GM19467 (cell line): ENCODE results near the gene ABHD17C.

Source experiments
- ATAC-seq: cut with Tn5 transposase; IDR thresholded peaks from one replicate; pipeline ENCODE4 v1.9.1; 2021; ENCODE audit warnings: mild to moderate bottlenecking, moderate library complexity; ENCODE audit not compliant: unreplicated experiment

Gene ABHD17C

DNA sequence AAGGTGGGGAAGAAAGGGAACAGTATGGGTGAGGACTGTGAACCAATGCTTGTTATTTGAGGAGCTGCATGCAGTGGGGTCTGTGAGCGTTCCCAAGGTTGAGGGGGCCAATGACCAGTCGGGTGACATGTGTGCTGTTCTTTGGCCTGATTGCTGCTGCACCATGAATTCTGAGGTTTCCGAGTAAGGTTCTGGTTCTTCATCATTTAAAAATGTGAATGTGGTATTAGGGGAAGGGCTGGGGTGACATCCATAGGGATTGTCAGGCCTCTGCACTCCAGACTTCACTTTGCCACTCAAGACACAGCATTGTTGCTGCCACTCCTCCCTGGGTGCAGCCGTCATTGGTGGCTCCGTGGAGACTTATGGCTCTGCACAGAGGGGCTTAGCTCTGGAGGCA is 32.5 kb downstream of the ABHD17C start:
- no peak for ATAC-seq

DNA sequence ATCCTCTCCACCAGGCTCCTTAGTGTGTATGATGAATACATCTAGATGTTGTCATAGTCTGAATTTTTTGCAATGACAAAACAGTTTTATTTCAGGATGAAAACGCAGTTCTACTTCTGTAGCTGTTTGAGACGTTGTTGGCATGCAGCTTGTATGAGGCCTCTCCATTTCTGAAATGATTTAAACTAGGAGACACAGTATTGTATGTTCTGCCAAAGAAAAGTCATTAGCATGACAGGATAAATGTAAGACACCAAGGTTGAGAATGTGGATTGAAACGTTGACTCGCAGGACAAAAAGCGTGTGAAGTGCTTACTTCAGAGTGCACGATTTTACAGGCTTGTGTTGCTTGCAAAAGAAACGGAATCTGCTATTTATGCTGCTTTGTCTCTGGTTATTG is 35.3 kb downstream of the ABHD17C start:
- ATAC-seq: no peak

DNA sequence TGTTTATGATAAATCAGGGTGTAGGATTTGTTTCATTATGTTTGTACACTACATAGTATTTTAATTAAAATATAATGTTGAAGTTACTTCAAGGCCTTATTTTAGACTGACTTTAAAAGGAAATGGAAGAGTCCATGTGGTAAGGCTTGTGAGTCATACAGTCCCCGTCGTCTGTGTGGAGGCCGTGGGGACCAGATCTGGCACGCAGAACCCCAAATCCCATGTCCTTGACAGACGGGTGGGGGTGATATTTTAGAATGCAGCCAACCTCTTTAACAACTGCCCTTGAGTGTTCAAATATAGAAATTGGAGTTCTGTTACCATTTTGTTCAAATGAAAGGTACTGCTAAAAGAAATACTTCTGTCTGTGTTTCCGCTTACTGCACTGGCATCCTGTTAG is 35.8 kb downstream of the ABHD17C start:
- no peak for ATAC-seq

DNA sequence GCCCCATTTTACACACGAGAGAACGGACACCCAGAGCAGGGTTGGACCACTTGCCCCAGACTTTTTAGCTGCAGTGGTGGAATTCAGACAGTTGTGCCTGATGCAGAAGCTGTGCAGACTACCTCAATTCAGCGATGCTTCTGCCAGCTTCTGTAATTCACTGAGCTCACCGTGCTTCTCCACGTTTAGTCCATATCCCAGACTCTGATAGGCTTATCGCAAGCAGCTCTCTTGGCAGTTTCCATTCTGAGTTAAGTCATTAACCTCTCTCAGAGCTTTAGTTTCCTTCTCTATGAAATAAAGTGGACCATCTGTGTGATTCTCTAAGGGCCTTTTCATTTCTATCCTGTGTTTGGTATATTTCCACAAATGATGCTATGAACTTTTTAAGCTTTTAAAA is 37.1 kb downstream of the ABHD17C start:
- no peak for ATAC-seq

DNA sequence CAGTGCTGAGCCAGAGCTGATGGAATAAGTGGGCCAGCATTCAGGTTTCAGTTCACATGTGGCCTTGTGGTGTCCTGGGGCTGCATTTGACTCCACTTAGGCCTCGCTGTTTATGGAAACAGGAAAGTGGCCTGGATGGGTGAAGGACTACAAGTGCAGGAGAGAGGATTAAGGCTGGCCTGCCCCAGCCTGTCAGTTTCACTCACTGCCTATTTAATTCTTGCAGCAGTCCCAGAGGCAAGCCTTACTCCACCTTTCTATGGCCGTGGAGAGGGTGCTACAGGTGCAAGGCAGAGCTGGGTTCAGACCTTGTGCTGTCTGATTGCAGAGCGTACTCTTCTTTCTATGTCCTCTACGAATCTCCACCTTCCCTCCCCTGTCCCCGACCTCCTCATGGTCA is 37.7 kb downstream of the ABHD17C start:
- ATAC-seq: no peak

DNA sequence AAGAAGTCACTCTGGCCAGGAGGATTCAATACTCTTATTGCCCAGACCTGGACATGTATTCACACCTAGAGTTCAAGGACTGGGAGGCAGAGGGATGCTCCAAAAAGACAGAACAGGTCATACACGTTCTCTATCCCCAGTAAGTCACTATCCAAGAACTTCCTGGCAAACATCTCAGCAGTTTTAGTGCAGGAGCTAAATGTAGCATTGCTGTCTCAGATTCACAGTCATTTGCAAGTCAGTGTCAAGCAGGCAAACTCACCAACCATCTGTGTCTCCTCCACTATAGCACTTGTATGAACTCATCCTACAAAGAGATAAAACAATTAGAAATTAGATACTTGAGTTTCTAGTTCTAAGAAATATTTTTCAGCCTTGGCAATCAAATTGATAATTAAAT is 38.4 kb downstream of the ABHD17C start:
- ATAC-seq: no peak

DNA sequence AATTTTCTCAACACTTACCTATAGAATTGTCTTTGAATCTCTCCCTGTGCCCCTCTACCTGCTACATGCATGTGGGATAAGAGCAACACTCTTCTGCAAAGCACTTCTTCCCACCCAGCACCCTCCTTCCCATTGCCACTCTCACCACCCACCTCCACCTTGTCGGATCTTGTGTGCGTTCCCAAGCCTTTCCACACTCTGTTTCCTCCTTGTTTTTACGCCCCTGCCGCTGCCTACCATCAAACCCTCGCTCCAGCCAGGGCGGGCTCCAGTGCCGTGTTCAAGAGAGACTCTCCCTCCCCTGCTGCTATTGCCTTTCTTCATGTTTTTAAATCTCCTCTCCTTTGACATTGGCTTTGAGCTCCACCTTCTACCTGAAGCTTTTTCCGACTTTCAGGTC is 40.2 kb downstream of the ABHD17C start:
- ATAC-seq: no peak

DNA sequence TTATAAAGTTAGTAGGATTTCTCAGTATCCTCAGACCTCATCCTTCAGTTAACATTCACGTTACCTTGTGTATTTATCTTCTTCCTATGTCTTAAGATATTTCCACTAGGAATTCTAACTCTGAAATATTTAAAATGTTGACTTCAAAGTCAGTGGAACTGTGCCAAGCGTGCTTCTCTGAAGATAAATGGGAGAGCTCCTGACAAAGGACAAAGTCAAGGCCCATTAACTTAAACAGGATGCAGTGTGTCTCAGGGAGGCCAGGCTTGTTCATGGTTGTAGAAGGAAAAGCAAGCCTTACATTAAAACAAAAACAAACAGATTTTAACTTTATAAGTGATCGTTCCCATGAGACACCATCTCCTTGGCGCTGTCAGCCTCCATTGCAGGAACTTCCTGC is 41.5 kb downstream of the ABHD17C start:
- no peak for ATAC-seq

DNA sequence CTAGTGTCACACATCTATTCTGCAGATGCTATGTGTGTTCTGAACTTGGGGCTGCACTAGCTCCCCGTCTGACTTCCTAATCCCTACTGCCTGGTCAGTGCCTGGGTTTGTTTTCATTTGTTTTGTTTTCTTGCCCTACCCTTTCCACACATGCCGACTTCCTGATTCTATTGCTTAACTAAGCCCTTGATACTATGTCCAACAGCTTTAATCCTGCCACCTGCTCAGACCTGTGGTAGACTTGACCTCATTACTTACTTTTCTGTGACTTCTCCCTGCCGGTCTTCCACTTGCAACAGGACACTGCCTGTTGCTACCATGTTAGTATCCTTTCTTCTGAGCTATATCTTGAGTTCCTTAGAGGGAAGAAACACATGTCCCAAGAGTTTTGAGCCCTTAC is 44.8 kb downstream of the ABHD17C start:
- ATAC-seq: no peak

DNA sequence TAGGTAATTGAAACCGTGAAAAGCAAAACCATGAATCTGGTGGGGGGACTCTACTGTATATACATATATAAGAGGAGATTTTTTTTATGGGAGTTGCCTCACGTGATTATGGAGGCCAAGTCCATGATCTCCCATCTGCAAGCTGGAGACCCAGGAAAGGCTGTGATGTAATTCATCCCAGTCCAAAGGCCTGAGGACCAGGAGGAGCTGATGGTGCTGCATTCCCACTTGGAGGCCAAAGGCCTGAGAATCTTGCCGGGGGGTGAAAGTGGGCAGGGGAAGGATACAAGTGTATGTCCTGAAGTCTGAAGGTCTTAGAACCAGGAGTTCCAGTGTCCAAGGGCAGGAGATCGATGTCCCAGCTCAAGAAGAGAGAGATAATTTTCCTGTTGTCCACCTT is 47.0 kb downstream of the ABHD17C start:
- ATAC-seq: no peak

DNA sequence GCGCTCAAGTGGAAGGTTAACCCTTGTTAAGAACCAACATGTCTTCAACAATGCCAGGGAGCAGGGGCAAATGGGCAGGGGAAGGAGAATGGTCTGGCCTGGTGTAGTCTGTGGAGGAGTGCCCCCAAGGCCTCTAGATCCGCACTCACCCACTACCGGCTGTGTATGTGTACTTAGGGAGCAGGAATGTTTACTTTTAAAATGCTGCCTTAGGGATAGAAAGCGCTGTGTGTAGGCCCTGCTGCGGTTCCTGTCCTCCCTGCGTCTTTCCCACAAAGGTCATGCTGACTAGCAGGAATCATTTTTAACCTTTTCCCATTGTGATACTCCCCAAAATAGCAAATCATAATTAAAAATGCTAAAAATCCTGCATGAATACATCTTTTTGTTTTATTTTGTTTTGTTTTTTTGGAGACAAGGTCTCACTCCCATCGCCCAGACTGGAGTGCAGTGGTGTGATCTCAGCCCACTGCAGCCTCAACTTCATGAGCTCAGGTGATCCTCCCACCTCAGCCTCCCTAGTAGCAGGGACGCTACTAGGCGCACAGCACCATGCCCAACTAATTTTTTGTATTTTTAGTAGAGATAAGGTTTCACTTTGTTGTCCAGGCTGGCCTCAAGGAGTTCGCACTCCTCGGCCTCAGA is 48.2 kb downstream of the ABHD17C start:
- no peak for ATAC-seq

DNA sequence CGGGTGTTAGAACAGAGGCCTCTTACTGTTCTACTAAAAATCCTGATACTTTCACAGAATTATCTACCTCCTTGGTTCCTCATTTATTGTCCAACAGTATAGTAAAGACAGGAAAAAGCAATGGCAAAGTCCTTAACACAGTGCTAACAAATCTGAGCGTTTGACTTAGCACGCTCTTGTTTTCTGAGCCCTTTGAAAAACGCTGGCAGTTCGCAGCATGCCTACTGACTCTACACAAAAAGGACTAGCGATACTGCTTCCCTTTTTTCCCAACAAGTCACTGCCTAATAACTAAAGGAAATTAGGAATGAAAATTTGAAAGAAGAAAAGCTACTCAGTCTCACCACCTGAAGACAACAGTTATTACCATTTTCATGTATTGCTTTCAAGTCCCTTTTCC is 49.3 kb downstream of the ABHD17C start:
- no peak for ATAC-seq

DNA sequence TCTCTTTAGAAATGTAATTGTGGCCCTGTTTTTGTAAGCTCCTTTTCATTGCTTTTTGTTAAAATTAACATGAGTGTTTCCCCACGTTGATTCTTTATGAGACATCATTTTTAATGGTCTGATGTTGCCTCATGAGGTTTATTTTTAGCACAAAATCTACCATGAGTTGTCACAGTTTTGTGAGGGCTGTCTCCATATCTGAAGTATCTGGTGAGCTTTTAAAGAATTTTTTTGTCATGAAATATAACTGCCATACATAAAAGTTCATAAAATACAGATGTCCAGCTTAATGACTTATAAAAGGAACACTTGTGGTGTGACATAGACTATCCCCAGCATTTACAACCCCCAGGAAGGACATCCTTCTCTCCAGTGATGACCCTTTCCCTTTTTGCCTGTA is 49.7 kb downstream of the ABHD17C start:
- no peak for ATAC-seq

DNA sequence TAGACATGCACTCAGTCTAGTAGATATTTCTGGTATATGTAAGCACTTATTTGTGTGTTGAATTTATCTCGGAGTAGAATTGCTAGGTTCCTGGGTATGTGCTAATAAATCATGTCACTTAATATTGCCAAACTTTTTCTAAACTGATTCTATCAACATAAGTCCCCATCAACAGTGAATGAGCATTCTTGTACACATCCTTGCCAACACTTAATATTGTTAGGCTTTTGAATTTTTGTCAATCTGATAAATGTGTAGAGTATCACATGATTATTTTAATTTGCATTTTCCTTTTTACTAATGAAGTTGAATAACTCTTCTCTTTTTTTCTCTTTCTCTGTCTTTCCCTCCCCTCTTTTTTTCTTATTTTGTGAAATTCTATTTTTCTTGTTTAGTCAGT is 50.8 kb downstream of the ABHD17C start:
- no peak for ATAC-seq

DNA sequence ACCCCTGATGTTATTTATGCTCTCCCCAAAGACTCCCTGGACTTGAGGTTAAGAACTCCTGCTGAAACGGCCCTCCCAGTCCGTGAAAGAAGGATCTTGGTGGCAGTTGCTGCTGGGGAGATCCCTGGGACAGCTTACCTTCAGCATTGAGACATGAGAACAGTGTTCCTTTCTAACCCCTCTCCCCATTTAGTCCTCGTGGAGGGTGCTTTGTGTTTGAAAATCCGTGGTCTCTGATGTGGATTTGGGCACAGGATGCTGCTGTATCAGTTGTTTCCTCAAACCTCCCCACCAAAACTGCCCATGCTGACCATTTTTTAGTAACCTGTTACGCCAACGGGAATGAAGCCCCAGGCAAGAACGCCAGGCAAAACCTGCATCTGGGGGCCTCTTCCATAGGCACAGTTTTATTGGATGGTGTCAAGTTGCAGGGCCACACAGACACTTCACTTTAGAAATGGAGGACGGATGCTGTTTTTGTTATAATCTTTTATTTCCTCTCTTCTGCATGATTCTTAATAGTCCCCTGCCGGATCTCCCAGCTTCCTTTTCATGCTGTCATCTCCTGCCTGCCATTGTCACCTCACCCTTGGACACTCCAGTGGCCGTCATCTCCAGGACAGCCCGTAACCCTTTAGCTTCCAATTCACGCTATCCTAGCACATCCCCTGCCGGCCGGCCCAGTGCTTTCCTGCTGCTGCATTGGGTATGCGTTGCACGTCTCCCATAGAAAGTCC is 52.4 kb downstream of the ABHD17C start:
- no peak for ATAC-seq

DNA sequence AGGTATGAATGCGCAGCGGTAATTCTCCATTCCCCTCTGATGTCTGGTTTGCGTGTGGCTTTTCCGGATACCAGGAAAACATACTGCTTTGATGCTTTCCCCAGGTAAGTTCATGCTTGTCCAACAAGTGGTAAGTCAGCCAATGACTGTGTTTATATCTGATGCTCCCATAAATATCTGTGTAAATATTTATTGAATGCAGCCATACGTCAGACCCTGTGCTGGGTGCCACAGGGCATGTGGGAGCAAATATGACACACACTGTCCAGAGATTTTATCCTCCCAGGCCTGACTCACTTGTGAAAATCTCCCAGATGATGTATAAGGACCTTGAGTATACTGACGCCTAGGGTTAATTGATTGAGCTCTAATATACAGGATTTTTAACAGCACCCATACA is 54.5 kb downstream of the ABHD17C start:
- no peak for ATAC-seq

DNA sequence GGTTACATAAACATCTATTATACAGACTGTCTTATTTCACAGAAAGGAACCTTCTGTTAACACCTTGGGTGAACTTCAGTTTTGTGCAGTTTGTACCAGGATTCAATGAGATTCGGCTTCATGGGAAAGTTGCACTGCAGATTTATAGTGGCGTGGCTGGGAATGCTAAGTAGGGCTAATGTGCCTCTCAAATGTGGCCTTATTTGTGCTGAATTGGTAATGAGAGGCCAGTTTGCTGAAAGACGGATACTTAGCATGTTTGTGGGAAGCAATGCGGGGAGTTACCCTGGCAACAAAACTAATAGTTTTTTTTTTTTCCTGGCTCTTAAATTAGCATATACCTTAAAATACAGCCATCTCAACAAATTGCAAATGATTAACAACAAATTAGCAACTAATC is 55.5 kb downstream of the ABHD17C start:
- ATAC-seq: no peak

DNA sequence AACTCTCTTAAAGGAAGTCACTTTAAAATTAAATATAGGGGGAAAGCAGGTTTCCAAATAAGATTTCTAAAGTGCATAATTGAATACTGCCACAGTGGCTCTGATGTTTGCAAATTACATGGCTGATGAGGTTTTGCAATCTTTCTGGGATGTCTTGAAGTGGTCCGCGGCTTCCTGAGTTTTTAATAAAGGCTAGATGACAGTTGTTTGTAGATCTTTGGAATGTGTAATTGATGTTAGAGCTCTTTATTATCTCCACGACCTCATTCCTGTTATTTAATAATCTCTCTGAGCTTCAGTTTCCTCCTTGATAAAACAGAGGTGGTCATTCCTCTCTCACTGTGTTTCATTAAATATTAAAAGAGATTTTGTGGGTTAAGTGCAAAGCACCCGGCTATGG is 57.1 kb downstream of the ABHD17C start:
- no peak for ATAC-seq

DNA sequence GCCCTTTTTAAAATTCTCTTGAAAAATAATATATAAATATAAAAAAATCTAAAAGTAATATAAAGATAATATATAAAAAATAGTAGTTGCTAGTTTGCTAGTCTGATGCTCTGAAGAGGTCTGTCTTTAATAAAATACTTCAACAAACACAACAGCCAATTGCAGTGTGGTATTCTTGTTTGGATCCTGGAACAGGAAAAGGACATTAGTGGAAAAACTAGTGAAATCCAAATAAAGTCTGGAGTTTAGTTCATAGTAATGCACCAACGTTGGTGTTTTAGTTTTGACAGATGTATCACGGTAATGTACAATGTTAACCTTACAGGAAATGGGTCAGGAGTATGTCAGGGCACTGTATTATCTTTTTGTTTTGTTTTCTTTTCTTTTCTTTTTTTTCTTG is 58.1 kb downstream of the ABHD17C start:
- no peak for ATAC-seq

DNA sequence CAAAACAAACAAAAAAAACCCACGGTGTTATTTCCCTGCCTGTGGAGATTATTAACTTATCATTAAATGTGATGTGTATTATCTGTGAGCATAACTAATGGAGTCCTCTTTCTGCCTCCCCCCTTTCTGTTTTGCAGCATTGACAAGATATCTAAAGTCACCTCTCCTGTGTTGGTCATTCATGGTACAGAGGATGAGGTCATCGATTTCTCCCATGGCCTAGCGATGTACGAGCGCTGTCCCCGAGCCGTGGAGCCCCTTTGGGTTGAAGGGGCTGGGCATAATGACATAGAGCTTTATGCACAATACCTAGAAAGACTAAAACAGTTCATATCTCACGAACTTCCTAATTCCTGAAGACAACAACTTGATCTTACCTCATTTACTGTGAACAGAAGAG is 58.9 kb downstream of the ABHD17C start:
- ATAC-seq: no peak

DNA sequence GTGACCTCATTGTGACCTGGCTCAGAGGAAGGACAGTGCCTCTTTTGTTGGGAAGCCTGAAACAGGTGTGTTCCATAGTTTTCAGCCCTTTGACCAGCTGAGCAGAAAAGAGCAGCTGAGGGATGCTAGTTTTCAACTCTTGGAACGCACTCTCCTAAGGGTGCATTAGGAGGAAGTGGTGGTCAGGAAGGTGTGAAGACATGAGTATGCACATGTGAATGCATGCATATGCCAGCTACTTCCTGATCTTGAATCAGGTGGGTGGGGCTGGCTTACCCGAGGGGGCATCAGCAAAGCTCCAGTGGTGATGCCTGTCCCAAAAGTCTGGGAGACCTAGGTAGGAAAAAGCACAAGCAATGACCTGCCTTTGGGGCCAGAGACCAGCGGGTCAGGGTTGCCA is 60.8 kb downstream of the ABHD17C start:
- ATAC-seq: no peak

DNA sequence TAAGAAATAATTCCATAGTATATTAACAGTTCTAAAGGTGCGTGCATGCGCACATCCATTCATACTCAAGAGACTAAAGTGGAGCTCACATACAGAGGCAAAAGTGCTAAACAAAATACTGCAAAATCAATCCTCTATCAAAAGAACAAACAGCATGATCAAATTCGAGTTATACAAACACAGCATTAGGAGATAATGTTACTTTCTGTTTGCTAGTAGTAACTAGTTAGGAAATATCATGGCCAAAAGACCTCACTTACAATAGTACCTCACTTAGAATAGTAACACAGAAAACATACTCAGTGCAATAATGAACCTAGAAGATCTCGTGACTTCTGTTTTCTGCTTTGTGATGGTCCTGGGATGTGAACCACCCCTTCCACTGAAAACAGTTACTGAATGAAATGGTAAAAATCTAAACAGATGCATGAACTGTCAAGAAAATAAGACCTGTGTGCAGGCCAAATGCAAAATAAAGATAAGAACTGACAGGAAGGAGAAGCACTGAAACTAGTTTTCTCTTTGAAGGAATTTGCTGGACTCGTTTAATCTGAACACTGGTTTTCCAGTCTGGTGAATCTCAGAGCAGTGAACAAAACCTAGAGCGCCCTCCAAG is 63.1 kb downstream of the ABHD17C start:
- ATAC-seq: no peak

DNA sequence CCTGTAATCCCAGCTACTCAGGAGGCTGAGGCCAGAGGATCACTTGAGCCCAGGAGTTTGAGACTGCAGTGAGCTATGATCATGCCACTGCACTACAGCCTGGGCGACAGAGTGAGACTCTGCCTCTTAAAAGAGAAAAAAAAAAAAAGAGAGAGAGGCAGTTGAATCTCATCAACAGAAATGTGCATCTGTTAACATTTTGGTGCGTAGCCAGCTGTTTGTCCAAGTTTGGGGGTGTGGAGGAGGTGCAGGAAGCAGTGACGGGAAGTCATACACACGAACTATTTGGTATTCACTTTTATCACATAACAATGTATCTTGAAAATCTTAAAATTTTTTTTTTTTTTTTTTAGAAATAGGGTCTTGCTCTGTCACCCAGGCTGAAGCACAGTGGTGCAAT is 65.8 kb downstream of the ABHD17C start:
- ATAC-seq: no peak
